HepG2 (cell line): ENCODE data around the gene MYOM1. TPM values are rescaled to one million over a fixed set of nuclear protein-coding genes. Genes with fewer than 3 reads are reported as not detected.
A peak's percentile ranks its signal among the peaks of the same experiment; 100 is the strongest.

ENCODE experiments used
- ARID5B ChIP-seq: IDR thresholded peaks from 2 replicates; pipeline ENCODE4 v1.4.0; 2020; ENCODE audit warnings: mild to moderate bottlenecking, missing genetic modification reagents
- FOXJ3 ChIP-seq: sonication (generic); formaldehyde crosslinking; IDR thresholded peaks from 2 replicates; pipeline ENCODE4 v1.4.0; 2020; ENCODE audit warnings: missing genetic modification reagents, mild to moderate bottlenecking, borderline replicate concordance
- HNF4A ChIP-seq: sonication (generic); formaldehyde crosslinking; IDR thresholded peaks from 2 replicates; pipeline ENCODE4 v1.4.0; 2020; ENCODE audit warnings: missing genetic modification reagents
- PAX8 ChIP-seq: sonication (generic); formaldehyde crosslinking; IDR thresholded peaks from 2 replicates; pipeline ENCODE4 v1.8.0; 2022; ENCODE audit warnings: mild to moderate bottlenecking, missing genetic modification reagents, borderline replicate concordance
- PCBP1 ChIP-seq: fragments of 200-400 bp; formaldehyde crosslinking; IDR thresholded peaks from 2 replicates; pipeline ENCODE4 v1.6.1; 2017; ENCODE audit warnings: mild to moderate bottlenecking, low read depth, low read length, borderline replicate concordance
- PTBP1 ChIP-seq: fragments of 200-400 bp; formaldehyde crosslinking; IDR thresholded peaks from 2 replicates; pipeline ENCODE4 v1.6.1; 2018; ENCODE audit warnings: low read length, low read depth; ENCODE audit not compliant: poor library complexity, severe bottlenecking
- ZNF10 ChIP-seq: sonication (generic); formaldehyde crosslinking; IDR thresholded peaks from 2 replicates; pipeline ENCODE4 v1.4.0; 2020; ENCODE audit warnings: mild to moderate bottlenecking, low read depth, missing genetic modification reagents, borderline replicate concordance
- ZNF672 ChIP-seq: sonication (generic); formaldehyde crosslinking; IDR thresholded peaks from 2 replicates; pipeline ENCODE4 v1.8.1; 2022; ENCODE audit warnings: missing genetic modification reagents
- ZNF770 ChIP-seq: sonication (generic); formaldehyde crosslinking; IDR thresholded peaks from 2 replicates; pipeline ENCODE4 v1.5.0; 2020; ENCODE audit warnings: mild to moderate bottlenecking, missing genetic modification reagents
- polyA plus RNA-seq, 8 experiments: library from polyadenylated mRNA; depleted of rRNA in 3 of 8; stranded (reverse) in 7 of 8; unstranded in 1 of 8; fragments of >200 nt; fragmentation: Illumina TruSeq in 4 of 8; extraction: Trizol in 4 of 8; gene quantifications; 2 replicates each; pipeline versions ENCODE4 v1.2.1 to v1.2.3, GENCODE V29; 2011 to 2016; ENCODE audit warnings: low read depth in 4 of 8, missing spikeins in 1 of 8, mixed read lengths in 1 of 8; ENCODE audit not compliant: insufficient read depth in 1 of 8
- total RNA-seq, 5 experiments: library from RNA; depleted of rRNA; stranded (reverse); fragments of >200 nt; fragmentation: Illumina TruSeq; extraction: Trizol; gene quantifications; 2 replicates each; pipeline ENCODE4 v1.2.3, GENCODE V29; 2016; ENCODE audit warnings: low read depth in 1 of 5
- TF ChIP-seq, protein P1 (sequence below): sonication (generic); formaldehyde crosslinking; conservative IDR thresholded peaks from 2 replicates; pipeline ENCODE4 v1.8.0; 2022; ENCODE audit warnings: low read depth, missing genetic modification reagents
- TF ChIP-seq, protein P2 (sequence below): sonication (generic); formaldehyde crosslinking; IDR thresholded peaks from 2 replicates; pipeline ENCODE4 v1.8.1; 2023; ENCODE audit warnings: mild to moderate bottlenecking, inconsistent platforms, moderate library complexity, missing genetic modification reagents, borderline replicate concordance
- TF ChIP-seq, protein P3 (sequence below): sonication (generic); IDR thresholded peaks from 2 replicates; pipeline ENCODE4 v1.6.1; 2016; ENCODE audit warnings: low read depth, borderline replicate concordance
- TF ChIP-seq, protein P4 (sequence below): sonication (generic); formaldehyde crosslinking; conservative IDR thresholded peaks from 2 replicates; pipeline ENCODE4 v1.8.0; 2022; ENCODE audit warnings: mild to moderate bottlenecking, moderate library complexity, missing genetic modification reagents
- TF ChIP-seq, protein P5 (sequence below): sonication (generic); formaldehyde crosslinking; IDR thresholded peaks from 2 replicates; pipeline ENCODE4 v1.4.0; 2020; ENCODE audit warnings: missing genetic modification reagents

Gene MYOM1
- total and polyA plus RNA-seq, 2 of the 13 experiments (the other 11 are each of a cell fraction or from before 2014, with no cell fraction given): 0.46 to 0.98 TPM

GRCh38 chr18:3246635-3247239, 27.0 kb upstream of the MYOM1 start (continued):
- TF ChIP-seq ZNF10 (no peak), PCBP1 (no peak), ZNF770 (CRISPR knock-in tag) (peak; percentile 9; the same call in 1 of the 2 replicates), PTBP1 (no peak), FOXJ3 (CRISPR knock-in tag) (no peak), ZNF672 (no peak), PAX8 (no peak), ARID5B (CRISPR knock-in tag) (no peak), HNF4A (CRISPR knock-in tag) (no peak)
- TF ChIP-seq, protein P1, sequence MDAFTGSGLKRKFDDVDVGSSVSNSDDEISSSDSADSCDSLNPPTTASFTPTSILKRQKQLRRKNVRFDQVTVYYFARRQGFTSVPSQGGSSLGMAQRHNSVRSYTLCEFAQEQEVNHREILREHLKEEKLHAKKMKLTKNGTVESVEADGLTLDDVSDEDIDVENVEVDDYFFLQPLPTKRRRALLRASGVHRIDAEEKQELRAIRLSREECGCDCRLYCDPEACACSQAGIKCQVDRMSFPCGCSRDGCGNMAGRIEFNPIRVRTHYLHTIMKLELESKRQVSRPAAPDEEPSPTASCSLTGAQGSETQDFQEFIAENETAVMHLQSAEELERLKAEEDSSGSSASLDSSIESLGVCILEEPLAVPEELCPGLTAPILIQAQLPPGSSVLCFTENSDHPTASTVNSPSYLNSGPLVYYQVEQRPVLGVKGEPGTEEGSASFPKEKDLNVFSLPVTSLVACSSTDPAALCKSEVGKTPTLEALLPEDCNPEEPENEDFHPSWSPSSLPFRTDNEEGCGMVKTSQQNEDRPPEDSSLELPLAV (CRISPR knock-in tag): no peak
- TF ChIP-seq, protein P2, sequence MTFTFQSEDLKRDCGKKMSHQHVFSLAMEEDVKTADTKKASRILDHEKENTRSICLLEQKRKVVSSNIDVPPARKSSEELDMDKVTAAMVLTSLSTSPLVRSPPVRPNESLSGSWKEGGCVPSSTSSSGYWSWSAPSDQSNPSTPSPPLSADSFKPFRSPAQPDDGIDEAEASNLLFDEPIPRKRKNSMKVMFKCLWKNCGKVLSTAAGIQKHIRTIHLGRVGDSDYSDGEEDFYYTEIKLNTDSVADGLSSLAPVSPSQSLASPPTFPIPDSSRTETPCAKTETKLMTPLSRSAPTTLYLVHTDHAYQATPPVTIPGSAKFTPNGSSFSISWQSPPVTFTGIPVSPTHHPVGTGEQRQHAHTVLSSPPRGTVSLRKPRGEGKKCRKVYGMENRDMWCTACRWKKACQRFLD (CRISPR knock-in tag): 0 out of 2 replicates have a peak, but pooled peaks have one; percentile 50
- TF ChIP-seq, protein P3, sequence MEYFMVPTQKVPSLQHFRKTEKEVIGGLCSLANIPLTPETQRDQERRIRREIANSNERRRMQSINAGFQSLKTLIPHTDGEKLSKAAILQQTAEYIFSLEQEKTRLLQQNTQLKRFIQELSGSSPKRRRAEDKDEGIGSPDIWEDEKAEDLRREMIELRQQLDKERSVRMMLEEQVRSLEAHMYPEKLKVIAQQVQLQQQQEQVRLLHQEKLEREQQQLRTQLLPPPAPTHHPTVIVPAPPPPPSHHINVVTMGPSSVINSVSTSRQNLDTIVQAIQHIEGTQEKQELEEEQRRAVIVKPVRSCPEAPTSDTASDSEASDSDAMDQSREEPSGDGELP: no peak
- TF ChIP-seq, protein P4, sequence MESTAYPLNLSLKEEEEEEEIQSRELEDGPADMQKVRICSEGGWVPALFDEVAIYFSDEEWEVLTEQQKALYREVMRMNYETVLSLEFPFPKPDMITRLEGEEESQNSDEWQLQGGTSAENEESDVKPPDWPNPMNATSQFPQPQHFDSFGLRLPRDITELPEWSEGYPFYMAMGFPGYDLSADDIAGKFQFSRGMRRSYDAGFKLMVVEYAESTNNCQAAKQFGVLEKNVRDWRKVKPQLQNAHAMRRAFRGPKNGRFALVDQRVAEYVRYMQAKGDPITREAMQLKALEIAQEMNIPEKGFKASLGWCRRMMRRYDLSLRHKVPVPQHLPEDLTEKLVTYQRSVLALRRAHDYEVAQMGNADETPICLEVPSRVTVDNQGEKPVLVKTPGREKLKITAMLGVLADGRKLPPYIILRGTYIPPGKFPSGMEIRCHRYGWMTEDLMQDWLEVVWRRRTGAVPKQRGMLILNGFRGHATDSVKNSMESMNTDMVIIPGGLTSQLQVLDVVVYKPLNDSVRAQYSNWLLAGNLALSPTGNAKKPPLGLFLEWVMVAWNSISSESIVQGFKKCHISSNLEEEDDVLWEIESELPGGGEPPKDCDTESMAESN: no peak
- TF ChIP-seq, protein P5, sequence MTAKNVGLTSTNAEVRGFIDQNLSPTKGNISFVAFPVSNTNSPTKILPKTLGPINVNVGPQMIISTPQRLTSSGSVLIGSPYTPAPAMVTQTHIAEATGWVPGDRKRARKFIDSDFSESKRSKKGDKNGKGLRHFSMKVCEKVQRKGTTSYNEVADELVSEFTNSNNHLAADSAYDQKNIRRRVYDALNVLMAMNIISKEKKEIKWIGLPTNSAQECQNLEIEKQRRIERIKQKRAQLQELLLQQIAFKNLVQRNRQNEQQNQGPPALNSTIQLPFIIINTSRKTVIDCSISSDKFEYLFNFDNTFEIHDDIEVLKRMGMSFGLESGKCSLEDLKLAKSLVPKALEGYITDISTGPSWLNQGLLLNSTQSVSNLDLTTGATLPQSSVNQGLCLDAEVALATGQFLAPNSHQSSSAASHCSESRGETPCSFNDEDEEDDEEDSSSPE (CRISPR knock-in tag): no peak
